PC-3 (cell line): ENCODE results near the gene ARHGEF39.

Experiments used
- EZH2 ChIP-seq: fragments of 300-600 bp; sonication (generic); IDR thresholded peaks from one replicate; pipeline ENCODE4 v1.6.1; 2017; ENCODE audit warnings: antibody characterized with exemption, mild to moderate bottlenecking, low read length; ENCODE audit not compliant: unreplicated experiment
- TF ChIP-seq, protein P1 (sequence below): fragments of 300-600 bp; sonication (generic); conservative IDR thresholded peaks from 2 replicates; pipeline ENCODE4 v1.5.1; 2017; ENCODE audit warnings: antibody characterized with exemption, low read depth, mild to moderate bottlenecking, low read length

DNA sequence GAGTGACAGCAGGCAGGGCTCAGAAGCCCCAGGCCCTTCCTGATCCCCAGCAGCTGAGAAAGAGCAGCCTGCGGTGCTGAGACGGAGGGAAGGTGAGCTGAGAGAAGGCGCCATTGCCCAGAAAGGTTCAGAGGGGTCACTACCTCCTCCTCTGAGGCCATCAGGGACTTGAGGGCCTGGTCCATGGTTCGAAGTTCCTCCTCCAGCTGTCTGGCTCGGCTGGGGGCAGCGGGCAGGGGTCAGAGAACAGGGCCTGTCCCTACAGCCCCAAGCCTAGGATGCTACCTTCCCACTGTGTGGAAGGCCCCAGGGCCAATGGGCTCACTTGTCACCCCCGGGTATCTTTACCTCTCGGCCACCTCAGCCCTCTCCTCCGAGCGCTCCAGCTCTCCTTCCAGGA lies 19.9 kb upstream of the ARHGEF39 start:
- TF ChIP-seq, protein P1, sequence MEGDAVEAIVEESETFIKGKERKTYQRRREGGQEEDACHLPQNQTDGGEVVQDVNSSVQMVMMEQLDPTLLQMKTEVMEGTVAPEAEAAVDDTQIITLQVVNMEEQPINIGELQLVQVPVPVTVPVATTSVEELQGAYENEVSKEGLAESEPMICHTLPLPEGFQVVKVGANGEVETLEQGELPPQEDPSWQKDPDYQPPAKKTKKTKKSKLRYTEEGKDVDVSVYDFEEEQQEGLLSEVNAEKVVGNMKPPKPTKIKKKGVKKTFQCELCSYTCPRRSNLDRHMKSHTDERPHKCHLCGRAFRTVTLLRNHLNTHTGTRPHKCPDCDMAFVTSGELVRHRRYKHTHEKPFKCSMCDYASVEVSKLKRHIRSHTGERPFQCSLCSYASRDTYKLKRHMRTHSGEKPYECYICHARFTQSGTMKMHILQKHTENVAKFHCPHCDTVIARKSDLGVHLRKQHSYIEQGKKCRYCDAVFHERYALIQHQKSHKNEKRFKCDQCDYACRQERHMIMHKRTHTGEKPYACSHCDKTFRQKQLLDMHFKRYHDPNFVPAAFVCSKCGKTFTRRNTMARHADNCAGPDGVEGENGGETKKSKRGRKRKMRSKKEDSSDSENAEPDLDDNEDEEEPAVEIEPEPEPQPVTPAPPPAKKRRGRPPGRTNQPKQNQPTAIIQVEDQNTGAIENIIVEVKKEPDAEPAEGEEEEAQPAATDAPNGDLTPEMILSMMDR, result no peak
- no peak for TF ChIP-seq EZH2
